Natural killer cell (primary cell): Measurements from ENCODE around the gene SPRR1A. TPM values are rescaled to one million over a fixed set of nuclear protein-coding genes. Genes with fewer than 3 reads are reported as not detected.

Experiments
- ATAC-seq, 3 donors: fragments of 150-1000 bp in 2 of 3; fragments of 200-7000 bp in 1 of 3; cut with Tn5 transposase; 1 replicate in 1 of 3; 2 replicates in 2 of 3; pipeline ENCODE4 v1.10.0; 2021; ENCODE audit warnings: mild to moderate bottlenecking in 2 of 3, moderate library complexity in 2 of 3
- DNase-seq, 2 donors: peaks; one replicate each; pipeline versions ENCODE4 v3.0.0 to v3.0.0-alpha.2; 2013 to 2021; ENCODE audit warnings: mixed read lengths in 1 of 2
- H3K27ac ChIP-seq: one replicate; pipeline ENCODE4 v1.5.1; 2013; ENCODE audit warnings: mild to moderate bottlenecking, low read length
- H3K27me3 ChIP-seq: one replicate; pipeline ENCODE4 v1.6.1; 2013; ENCODE audit warnings: low read length; ENCODE audit not compliant: control insufficient read depth, insufficient read depth
- H3K36me3 ChIP-seq: one replicate; pipeline ENCODE4 v1.6.1; 2013; ENCODE audit warnings: low read length; ENCODE audit not compliant: control insufficient read depth, insufficient read depth
- H3K4me1 ChIP-seq: one replicate; pipeline ENCODE4 v1.6.1; 2013; ENCODE audit warnings: low read length; ENCODE audit not compliant: control insufficient read depth, insufficient read depth
- H3K4me3 ChIP-seq: one replicate; pipeline ENCODE4 v1.5.1; 2013; ENCODE audit warnings: low read length
- H3K9me3 ChIP-seq: one replicate; pipeline ENCODE4 v1.6.1; 2013; ENCODE audit warnings: low read length; ENCODE audit not compliant: control insufficient read depth, insufficient read depth
- H3K27ac Mint-ChIP-seq, 2 donors: one replicate each; pipeline ENCODE4 v1.8.0; 2022; ENCODE audit warnings: mild to moderate bottlenecking in 2 of 2, mixed read lengths in 2 of 2, moderate library complexity in 1 of 2
- H3K27me3 Mint-ChIP-seq, 2 donors: one replicate each; pipeline ENCODE4 v1.8.0; 2022; ENCODE audit warnings: low read depth in 2 of 2, mixed read lengths in 2 of 2
- H3K36me3 Mint-ChIP-seq: one replicate; pipeline ENCODE4 v1.8.0; 2022; ENCODE audit warnings: mixed read lengths
- H3K4me1 Mint-ChIP-seq, 2 donors: one replicate each; pipeline ENCODE4 v1.8.0; 2022; ENCODE audit warnings: mixed read lengths in 2 of 2
- H3K4me3 Mint-ChIP-seq: one replicate; pipeline ENCODE4 v1.8.0; 2022; ENCODE audit warnings: mild to moderate bottlenecking, moderate library complexity, mixed read lengths
- H3K9me3 Mint-ChIP-seq, 2 donors: one replicate each; pipeline ENCODE4 v1.8.0; 2022; ENCODE audit warnings: mixed read lengths in 2 of 2
- CTCF ChIP-seq: fragments of 200-600 bp; IDR thresholded peaks from one replicate; pipeline ENCODE4 v1.8.0; 2022; ENCODE audit warnings: antibody characterized with exemption
- whole genome bisulfite sequencing: methylation state at CpG from one replicate; pipeline ENCODE4 v1.1.7; 2013; ENCODE audit warnings: missing lambda C conversion rate; ENCODE audit not compliant: insufficient coverage; 5-methylcytosine and 5-hydroxymethylcytosine counted together
- intact Hi-C: fragments of 100-400 bp; cut with micrococcal nuclease; formaldehyde crosslinking; loops from one replicate; pipeline ENCODE4 v1.14.2; 2022
- total RNA-seq, 4 donors: library from RNA; stranded (reverse); fragments of 120-200 nt in 1 of 4; gene quantifications; one replicate each; pipeline versions ENCODE4 v1.2.3 to v1.2.4, GENCODE V29; 2013 to 2022

The SPRR1A gene
- total RNA-seq, 3 donors from 2014 or later (not counting 1 experiment from before 2014, with no cell fraction given): not detected

GRCh38 chr1:153030895-153031294, 47.0 kb downstream of the SPRR1A start, which contains the start of gene SPRR1B:
TSS of gene SPRR1B (plus strand) at chr1:153031203. CDS start at chr1:153032346, 1,143 bp downstream.
- intact Hi-C loops: no loop called here
- no peaks in the 10 kb centered on the region for H3K36me3 Mint-ChIP-seq
- no peaks in the 10 kb centered on the region for H3K27me3 ChIP-seq
- DNase-seq: no peak
- ATAC-seq: no peak
- H3K36me3 ChIP-seq: no peaks in the 10 kb centered on the region
- H3K4me1 Mint-ChIP-seq: no peaks in the 10 kb centered on the region
- H3K9me3 ChIP-seq: no peaks in the 10 kb centered on the region
- H3K4me3 Mint-ChIP-seq: no peak within 1 kb of the TSS
- H3K27ac ChIP-seq: no peak within 1 kb of the TSS
- no peak for TF ChIP-seq CTCF
- no peaks in the 10 kb centered on the region for H3K9me3 Mint-ChIP-seq
- H3K27ac Mint-ChIP-seq: no peak within 1 kb of the TSS
- peaks cover 18 to 34% of the 10 kb centered on the region in 2 donors for H3K27me3 Mint-ChIP-seq
- H3K4me1 ChIP-seq: no peaks in the 10 kb centered on the region
- no peak within 1 kb of the TSS for H3K4me3 ChIP-seq

GRCh38 chr1:153032073-153032472, 48.2 kb downstream of the SPRR1A start:
- Histone ChIP-seq H3K27me3 (no peaks in the 10 kb centered on the region), H3K4me3 (no peak overlapping the region), H3K36me3 (no peaks in the 10 kb centered on the region), H3K4me1 (no peaks in the 10 kb centered on the region), H3K27ac (no peak overlapping the region), H3K9me3 (no peaks in the 10 kb centered on the region)
- Mint-ChIP-seq H3K27ac (no peak overlapping the region), H3K27me3 (peaks cover 14 to 45% of the 10 kb centered on the region in 2 donors), H3K4me3 (no peak overlapping the region), H3K4me1 (no peaks in the 10 kb centered on the region), H3K36me3 (no peaks in the 10 kb centered on the region), H3K9me3 (no peaks in the 10 kb centered on the region)
- TF ChIP-seq CTCF: no peak
- no peak for ATAC-seq
- DNase-seq: no peak
- intact Hi-C loops: no loop called here

GRCh38 chr1:153032677-153033308, 48.9 kb downstream of the SPRR1A start:
- Mint-ChIP-seq H3K27ac (no peak overlapping the region), H3K36me3 (no peaks in the 10 kb centered on the region), H3K9me3 (no peaks in the 10 kb centered on the region), H3K27me3 (peaks cover 14 to 52% of the 10 kb centered on the region in 2 donors), H3K4me3 (no peak overlapping the region), H3K4me1 (no peaks in the 10 kb centered on the region)
- Histone ChIP-seq H3K27me3 (no peaks in the 10 kb centered on the region), H3K4me3 (no peak overlapping the region), H3K4me1 (no peaks in the 10 kb centered on the region), H3K9me3 (no peaks in the 10 kb centered on the region), H3K36me3 (no peaks in the 10 kb centered on the region), H3K27ac (no peak overlapping the region)
- no peak for DNase-seq
- ATAC-seq: peak in 1 of 3 donors; percentile 12
- intact Hi-C loops: no loop called here
- TF ChIP-seq CTCF: no peak
- WGBS: 33% methylated on average over 2 of the region's 3 CpGs

- WGBS: 83% methylated on average over 1 of the region's 1 CpG
- no peaks in the 10 kb centered on the region for H3K36me3 ChIP-seq
- intact Hi-C loops: no loop called here
- no peak overlapping the region for H3K4me3 ChIP-seq
- no peaks in the 10 kb centered on the region for H3K4me1 ChIP-seq
- no peak overlapping the region for H3K27ac ChIP-seq
- Mint-ChIP-seq H3K9me3 (no peaks in the 10 kb centered on the region), H3K27me3 (peaks cover 10 to 55% of the 10 kb centered on the region in 2 donors), H3K4me1 (no peaks in the 10 kb centered on the region), H3K36me3 (no peaks in the 10 kb centered on the region), H3K4me3 (no peak overlapping the region), H3K27ac (no peak overlapping the region)
- no peak for ATAC-seq
- no peak for TF ChIP-seq CTCF
- no peaks in the 10 kb centered on the region for H3K9me3 ChIP-seq
- no peaks in the 10 kb centered on the region for H3K27me3 ChIP-seq
- DNase-seq: no peak
Observed at GRCh38 chr1:153035211-153035610, 51.3 kb downstream of the SPRR1A start.
